Endothelial cell (in vitro differentiated cells): ENCODE data around the gene WDR82. TPM values are rescaled to one million over a fixed set of nuclear protein-coding genes. Genes with fewer than 3 reads are reported as not detected.
"Not testable (repeated sequence)": the region's sequence is repeated elsewhere in the genome, so short reads cannot be mapped to it uniquely, and the experiment has no call there.

Experiments
- DNase-seq: peaks from one replicate; pipeline ENCODE4 v3.0.0; 2021; ENCODE audit warnings: low spot score
- H3K27ac Mint-ChIP-seq: one replicate; pipeline ENCODE4 v1.8.0; 2021; ENCODE audit warnings: mixed read lengths, inconsistent platforms; ENCODE audit not compliant: unreplicated experiment
- H3K27me3 Mint-ChIP-seq: one replicate; pipeline ENCODE4 v1.8.0; 2021; ENCODE audit warnings: mild to moderate bottlenecking, moderate library complexity, mixed read lengths, inconsistent platforms; ENCODE audit not compliant: unreplicated experiment
- H3K36me3 Mint-ChIP-seq: one replicate; pipeline ENCODE4 v1.8.0; 2021; ENCODE audit warnings: mild to moderate bottlenecking, low read depth, mixed read lengths, inconsistent platforms; ENCODE audit not compliant: unreplicated experiment
- H3K4me1 Mint-ChIP-seq: one replicate; pipeline ENCODE4 v1.8.0; 2021; ENCODE audit warnings: mild to moderate bottlenecking, mixed read lengths, inconsistent platforms; ENCODE audit not compliant: unreplicated experiment
- H3K4me3 Mint-ChIP-seq: one replicate; pipeline ENCODE4 v1.8.0; 2021; ENCODE audit warnings: mild to moderate bottlenecking, mixed read lengths, inconsistent platforms; ENCODE audit not compliant: unreplicated experiment
- H3K9me3 Mint-ChIP-seq: one replicate; pipeline ENCODE4 v1.8.0; 2021; ENCODE audit warnings: mixed read lengths, inconsistent platforms; ENCODE audit not compliant: unreplicated experiment
- total RNA-seq: library from RNA; stranded (reverse); fragmentation: NEBNext Ultra II Directional; extraction: Animal tissue kit (Norgen Biotek cat#: 25700); gene quantifications from one replicate; pipeline ENCODE4 v1.2.1, GENCODE V29; 2021; ENCODE audit not compliant: unreplicated experiment
- TF ChIP-seq, protein P1 (sequence below): fragments of 200-600 bp; sonication (generic); IDR thresholded peaks from one replicate; pipeline ENCODE4 v1.5.0; 2021; ENCODE audit warnings: antibody characterized with exemption; ENCODE audit not compliant: unreplicated experiment

The WDR82 gene
- total RNA-seq, 1 donor from 2014 or later, result 72.3 TPM

DNA sequence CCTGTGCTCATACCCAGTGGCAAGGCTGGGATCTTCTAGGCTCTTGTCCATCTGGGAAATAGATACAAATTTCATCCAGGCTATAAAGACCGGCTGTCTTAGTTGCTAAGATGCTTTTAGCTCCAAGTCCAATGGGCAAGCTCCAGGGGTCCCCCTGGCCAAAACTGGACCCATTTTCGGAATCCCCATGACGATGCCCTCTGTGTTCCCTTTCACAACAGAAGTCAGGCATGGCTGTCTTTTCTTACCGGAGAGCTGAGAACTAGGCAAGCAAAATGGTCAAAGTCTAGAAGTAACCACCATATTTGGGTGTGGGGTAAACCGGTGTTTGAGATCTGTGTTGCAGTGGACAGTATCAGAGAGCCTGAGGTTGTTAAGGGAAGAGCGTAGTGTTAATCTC is 10.2 kb upstream of the WDR82 start:
- peak overlapping the region; percentile 100 for H3K27ac Mint-ChIP-seq
- peaks cover 5% of the 10 kb centered on the region for H3K36me3 Mint-ChIP-seq
- no peak for DNase-seq
- peaks cover 20% of the 10 kb centered on the region for H3K4me1 Mint-ChIP-seq
- peaks cover 5% of the 10 kb centered on the region for H3K27me3 Mint-ChIP-seq
- TF ChIP-seq, protein P1, sequence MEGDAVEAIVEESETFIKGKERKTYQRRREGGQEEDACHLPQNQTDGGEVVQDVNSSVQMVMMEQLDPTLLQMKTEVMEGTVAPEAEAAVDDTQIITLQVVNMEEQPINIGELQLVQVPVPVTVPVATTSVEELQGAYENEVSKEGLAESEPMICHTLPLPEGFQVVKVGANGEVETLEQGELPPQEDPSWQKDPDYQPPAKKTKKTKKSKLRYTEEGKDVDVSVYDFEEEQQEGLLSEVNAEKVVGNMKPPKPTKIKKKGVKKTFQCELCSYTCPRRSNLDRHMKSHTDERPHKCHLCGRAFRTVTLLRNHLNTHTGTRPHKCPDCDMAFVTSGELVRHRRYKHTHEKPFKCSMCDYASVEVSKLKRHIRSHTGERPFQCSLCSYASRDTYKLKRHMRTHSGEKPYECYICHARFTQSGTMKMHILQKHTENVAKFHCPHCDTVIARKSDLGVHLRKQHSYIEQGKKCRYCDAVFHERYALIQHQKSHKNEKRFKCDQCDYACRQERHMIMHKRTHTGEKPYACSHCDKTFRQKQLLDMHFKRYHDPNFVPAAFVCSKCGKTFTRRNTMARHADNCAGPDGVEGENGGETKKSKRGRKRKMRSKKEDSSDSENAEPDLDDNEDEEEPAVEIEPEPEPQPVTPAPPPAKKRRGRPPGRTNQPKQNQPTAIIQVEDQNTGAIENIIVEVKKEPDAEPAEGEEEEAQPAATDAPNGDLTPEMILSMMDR, result no peak
- H3K9me3 Mint-ChIP-seq, result no peaks in the 10 kb centered on the region
- H3K4me3 Mint-ChIP-seq, result peak overlapping the region; percentile 98

DNA sequence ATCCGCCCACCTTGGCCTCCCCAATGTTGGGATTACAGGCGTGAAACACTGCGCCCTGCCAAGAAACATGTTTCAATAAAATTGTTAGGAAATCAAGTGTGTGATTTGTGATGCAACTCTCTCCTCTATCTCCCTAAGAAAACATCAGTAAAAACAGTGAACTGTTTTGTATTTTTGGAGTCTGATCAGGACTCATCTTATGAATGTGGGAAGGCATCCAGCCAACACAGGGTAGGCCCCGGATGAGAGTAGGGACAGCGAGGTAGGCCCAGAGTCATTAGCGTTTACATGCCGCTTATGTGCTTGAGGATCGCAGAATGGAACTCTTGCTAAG is 8.3 kb upstream of the WDR82 start:
- peak overlapping the region; percentile 100 for H3K27ac Mint-ChIP-seq
- no peaks in the 10 kb centered on the region for H3K9me3 Mint-ChIP-seq
- peaks cover 23% of the 10 kb centered on the region for H3K4me1 Mint-ChIP-seq
- H3K4me3 Mint-ChIP-seq, result peak overlapping the region; percentile 98
- H3K27me3 Mint-ChIP-seq, result peaks cover 5% of the 10 kb centered on the region
- no peak for DNase-seq
- H3K36me3 Mint-ChIP-seq, result peaks cover 5% of the 10 kb centered on the region
- TF ChIP-seq, protein P1, result no peak

DNA sequence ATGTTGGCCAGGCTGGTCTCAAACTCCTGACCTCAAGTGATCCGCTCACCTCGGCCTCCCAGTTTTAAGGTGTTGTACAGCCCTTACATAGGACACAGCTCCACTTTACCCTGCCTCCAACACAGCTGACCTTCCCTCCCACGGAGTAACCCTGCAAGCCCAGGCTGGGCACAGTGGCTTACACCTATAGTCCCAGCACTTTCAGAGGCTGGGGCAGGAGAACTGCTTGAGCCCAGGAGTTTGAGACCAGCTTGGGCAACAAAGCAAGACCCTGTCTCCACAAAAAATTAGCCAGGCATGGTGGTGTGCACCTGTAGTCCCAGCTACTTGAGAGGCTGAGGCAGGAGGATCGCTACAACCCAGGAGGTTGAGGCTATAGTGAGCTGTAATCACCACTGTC is 5.6 kb upstream of the WDR82 start:
- H3K4me3 Mint-ChIP-seq, H3K9me3 Mint-ChIP-seq, H3K36me3 Mint-ChIP-seq, H3K27me3 Mint-ChIP-seq, DNase-seq, H3K27ac Mint-ChIP-seq: not testable (repeated sequence)
- peaks cover 35% of the 10 kb centered on the region for H3K4me1 Mint-ChIP-seq

DNA sequence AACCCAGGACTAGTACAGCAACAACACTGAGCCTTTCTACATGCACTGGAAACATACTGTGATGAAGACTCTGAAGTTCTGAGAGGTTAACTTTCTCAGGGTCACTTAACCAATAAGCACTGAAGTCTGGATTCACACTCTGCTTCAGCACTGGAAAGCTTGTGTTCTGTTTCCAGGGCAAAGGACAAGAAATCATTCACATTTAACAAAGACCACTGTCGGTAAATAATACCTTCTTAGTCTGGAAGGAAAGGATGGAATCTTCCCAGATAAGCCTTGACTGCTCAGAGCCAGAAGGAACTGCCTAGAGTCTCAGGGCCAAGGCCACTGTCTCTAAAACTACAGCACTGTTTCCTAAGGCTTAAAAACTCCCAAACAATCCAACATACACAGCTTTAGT is 4.9 kb upstream of the WDR82 start:
- no peak overlapping the region for H3K4me3 Mint-ChIP-seq
- no peak overlapping the region for H3K27ac Mint-ChIP-seq

DNA sequence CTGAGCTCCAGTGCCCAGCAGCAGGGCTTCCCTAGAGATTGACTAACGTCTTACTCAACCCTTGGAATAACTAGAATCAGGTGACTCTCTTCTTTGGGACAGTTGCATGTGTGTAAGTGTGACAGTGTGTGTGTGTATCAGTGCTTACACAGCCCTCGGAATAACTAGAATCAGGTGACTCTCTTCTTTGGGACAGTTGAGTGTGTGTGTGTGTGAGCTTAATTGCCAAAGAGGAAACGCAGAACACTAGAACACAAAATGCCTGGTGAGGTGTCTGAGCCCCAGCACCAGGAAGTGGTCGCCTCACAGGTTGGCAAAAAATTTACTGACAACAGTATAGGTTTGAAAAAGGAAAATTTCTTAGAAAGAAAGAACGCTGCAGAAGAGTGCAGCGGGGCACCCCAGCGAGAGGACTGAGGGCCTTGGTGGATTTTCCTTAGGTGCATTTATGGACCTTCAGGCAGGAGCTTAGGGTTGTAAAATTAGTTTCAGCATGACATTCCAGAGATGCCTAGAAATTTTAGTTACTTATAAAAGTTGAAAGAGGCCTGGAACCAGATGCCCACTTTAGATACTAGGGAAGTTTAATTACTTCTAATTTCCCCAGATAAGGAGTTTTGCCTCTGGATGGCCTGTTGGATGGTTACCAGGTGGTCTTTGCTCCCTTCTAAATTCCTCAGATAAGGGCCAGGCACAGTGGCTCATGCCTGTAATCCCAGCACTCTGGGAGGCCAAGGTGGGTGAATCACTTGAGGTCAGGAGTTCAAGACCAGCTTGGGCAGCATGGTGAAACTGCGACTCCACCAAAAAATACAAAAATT is 3.7 kb upstream of the WDR82 start:
- Mint-ChIP-seq H3K27me3 (peaks cover 10% of the 10 kb centered on the region), H3K36me3 (peaks cover 13% of the 10 kb centered on the region), H3K27ac (peak overlapping the region; percentile 30), H3K4me1 (peaks cover 30% of the 10 kb centered on the region), H3K4me3 (no peak overlapping the region), H3K9me3 (no peaks in the 10 kb centered on the region)
- TF ChIP-seq, protein P1, result no peak
- no peak for DNase-seq

More for the DNA sequence above, 4.9 kb upstream of the WDR82 start:
- TF ChIP-seq, protein P1, result no peak
- H3K4me1 Mint-ChIP-seq, result peaks cover 29% of the 10 kb centered on the region
- no peak for DNase-seq
- peaks cover 5% of the 10 kb centered on the region for H3K36me3 Mint-ChIP-seq
- no peaks in the 10 kb centered on the region for H3K9me3 Mint-ChIP-seq
- peaks cover 4% of the 10 kb centered on the region for H3K27me3 Mint-ChIP-seq
